GM18951 (cell line): ENCODE data around the gene C9orf43.

ENCODE experiments used
- POLR2A ChIP-seq: IDR thresholded peaks from 4 replicates; pipeline ENCODE4 v1.6.1; 2011; ENCODE audit warnings: mild to moderate bottlenecking; ENCODE audit not compliant: insufficient read length, insufficient read depth; ENCODE audit errors: extremely low read depth
- in situ Hi-C: fragments of 300-500 bp; cut with MboI; formaldehyde crosslinking; loops from one replicate; pipeline ENCODE4 v1.12.0; 2022; ENCODE audit warnings: low sequenced_read_pairs, mixed read lengths, inconsistent platforms; ENCODE audit not compliant: unreplicated experiment

C9orf43 gene

GRCh38 chr9:113475992-113476391, 65.4 kb downstream of the C9orf43 start:
- in situ Hi-C loops = no loop called here

GRCh38 chr9:113476511-113476916, 66.0 kb downstream of the C9orf43 start:
- TF ChIP-seq POLR2A = no peak
- in situ Hi-C loops = no loop called here

More at GRCh38 chr9:113475992-113476391, 65.4 kb downstream of the C9orf43 start:
- no peak for TF ChIP-seq POLR2A

- in situ Hi-C loops = no loop called here
- no peak for TF ChIP-seq POLR2A
Observed at GRCh38 chr9:113477058-113477457, 66.5 kb downstream of the C9orf43 start.

- in situ Hi-C loops = no loop called here
- TF ChIP-seq POLR2A = no peak
Observed at GRCh38 chr9:113477661-113478060, 67.1 kb downstream of the C9orf43 start.

GRCh38 chr9:113479174-113479621, 68.7 kb downstream of the C9orf43 start:
- in situ Hi-C loops = no loop called here
- no peak for TF ChIP-seq POLR2A
